ENCODE measurements around the gene PDXDC1.
A peak's percentile ranks its signal among the peaks of the same experiment; 100 is the strongest.
"Not testable (repeated sequence)": the region's sequence is repeated elsewhere in the genome, so short reads cannot be mapped to it uniquely, and the experiment has no call there.

GRCh38 chr16:15096583-15096972, 121.8 kb downstream of the PDXDC1 start:
- not testable (repeated sequence) for TF ChIP-seq SP2 (IDR thresholded peaks at IDR 0.05; ENCODE audit: extremely low read depth, low read depth, low read length, poor library complexity, severe bottlenecking); CTCF (IDR thresholded peaks at IDR 0.05 in 2 of 3, conservative IDR thresholded peaks at IDR 0.05 in 1 of 3; ENCODE audit: insufficient read depth in 2 of 3, low read depth in 1 of 3, low read length in 3 of 3); POLR2A (conservative IDR thresholded peaks at IDR 0.05); TFAP4 (CRISPR knock-in tag; IDR thresholded peaks at IDR 0.05; ENCODE audit: borderline replicate concordance); PHF8 (IDR thresholded peaks at IDR 0.05; ENCODE audit: borderline replicate concordance, low read length); TGIF2 (CRISPR knock-in tag; IDR thresholded peaks at IDR 0.05)
- TF ChIP-seq ZBTB33 (CRISPR knock-in tag; IDR thresholded peaks at IDR 0.05), result peak; percentile 73

All from K562 (cell line).